Endothelial cell of umbilical vein (primary cell): ENCODE data around the gene KPNB1. TPM values are rescaled to one million over a fixed set of nuclear protein-coding genes. Genes with fewer than 3 reads are reported as not detected.

Experiments
- BruUV-seq: library from RNA; stranded (reverse); fragments of 400-500 nt; replicated peaks from 2 replicates; lab custom pipeline; 2021; lab: Mats Ljungman, UMichigan
- CTCF ChIA-PET: fragments of 300-600, 350-600 bp; sonication (Branson Sonifier 250); formaldehyde crosslinking; loops from one replicate; lab custom pipeline; 2021; ENCODE audit warnings: antibody characterized with exemption, inconsistent platforms; lab: Charles Lee
- POLR2A ChIA-PET: fragments of 300-600, 350-600 bp; sonication (Branson Sonifier 250); formaldehyde crosslinking; loops from one replicate; lab custom pipeline; 2021; ENCODE audit warnings: antibody characterized with exemption, inconsistent platforms; lab: Charles Lee
- DNase-seq: peaks from one replicate; pipeline ENCODE4 v3.0.0-alpha.2; 2011; ENCODE audit warnings: low read depth, low spot score
- FAIRE-seq: peaks from 2 replicates; lab custom pipeline; 2011; peaks lifted over from hg19 to GRCh38; lab: Jason Lieb, UNC
- H2AFZ ChIP-seq: 2 replicates; pipeline ENCODE4 v1.6.0; 2012; ENCODE audit warnings: low read depth, low read length, control low read depth, inconsistent platforms
- H3K27ac ChIP-seq: 2 replicates; pipeline ENCODE4 v1.5.1; 2011; ENCODE audit warnings: low read depth, mild to moderate bottlenecking, control low read depth, low read length, moderate library complexity; ENCODE audit not compliant: insufficient read depth
- H3K27me3 ChIP-seq, 2 experiments: 2 replicates each; pipeline versions ENCODE4 v1.6.0 to v1.6.1; 2011; ENCODE audit warnings: low read length in 2 of 2, mixed read lengths in 1 of 2; ENCODE audit not compliant: control insufficient read depth in 2 of 2, insufficient read depth in 2 of 2
- H3K36me3 ChIP-seq, 2 experiments: 2 replicates in 1 of 2; 3 replicates in 1 of 2; pipeline ENCODE4 v1.5.1; 2011; ENCODE audit warnings: low read length in 2 of 2, mild to moderate bottlenecking in 1 of 2, moderate library complexity in 1 of 2; ENCODE audit not compliant: control insufficient read depth in 2 of 2, insufficient read depth in 2 of 2; ENCODE audit errors: extremely low read depth in 1 of 2
- H3K4me1 ChIP-seq: 3 replicates; pipeline ENCODE4 v1.5.1; 2011; ENCODE audit warnings: mild to moderate bottlenecking, low read length; ENCODE audit not compliant: control insufficient read depth, insufficient read depth; ENCODE audit errors: extremely low read depth
- H3K4me2 ChIP-seq: 2 replicates; pipeline ENCODE4 v1.6.1; 2011; ENCODE audit warnings: low read length, control low read depth, mixed read lengths; ENCODE audit not compliant: insufficient read depth
- H3K4me3 ChIP-seq, 3 experiments: fragments of 200-600 bp in 1 of 3; sonication (generic), shearing (Covaris generic) in 1 of 3; replicated peaks in 1 of 3; 2 replicates each; pipeline ENCODE4 v1.5.1; 2011 to 2016; ENCODE audit warnings: control low read depth in 3 of 3, low read length in 3 of 3, mild to moderate bottlenecking in 2 of 3, inconsistent platforms in 1 of 3, low read depth in 1 of 3, moderate library complexity in 1 of 3; ENCODE audit not compliant: insufficient read depth in 1 of 3
- H3K79me2 ChIP-seq: 2 replicates; pipeline ENCODE4 v1.6.0; 2012; ENCODE audit warnings: low read length, inconsistent platforms; ENCODE audit not compliant: control insufficient read depth, insufficient read depth
- H3K9ac ChIP-seq: replicated peaks from 2 replicates; pipeline ENCODE3; 2011; ENCODE audit warnings: low read length, control low read depth; ENCODE audit not compliant: insufficient read depth; ENCODE audit errors: extremely low read depth
- H3K9me1 ChIP-seq: replicated peaks from 3 replicates; pipeline ENCODE4 v1.6.0; 2011; ENCODE audit warnings: mild to moderate bottlenecking, low read length; ENCODE audit not compliant: control insufficient read depth, insufficient read depth; ENCODE audit errors: extremely low read depth
- H3K9me3 ChIP-seq: replicated peaks from 2 replicates; pipeline ENCODE4 v1.5.1; 2012; ENCODE audit warnings: low read length, inconsistent platforms; ENCODE audit not compliant: control insufficient read depth, insufficient read depth
- H4K20me1 ChIP-seq: replicated peaks from 2 replicates; pipeline ENCODE3; 2011; ENCODE audit warnings: mild to moderate bottlenecking, low read length; ENCODE audit not compliant: control insufficient read depth, insufficient read depth; ENCODE audit errors: extremely low read depth
- CTCF ChIP-seq, 2 donors: IDR thresholded peaks; 1 replicate in 1 of 2; 2 replicates in 1 of 2; pipeline ENCODE4 v1.5.1; 2011; ENCODE audit warnings: low read length in 2 of 2, mild to moderate bottlenecking in 2 of 2, moderate library complexity in 2 of 2, control low read depth in 1 of 2, inconsistent platforms in 1 of 2, low read depth in 1 of 2; ENCODE audit not compliant: insufficient read depth in 1 of 2; ENCODE audit errors: extremely low read depth in 1 of 2
- EZH2 ChIP-seq: IDR thresholded peaks from 2 replicates; pipeline ENCODE4 v1.6.1; 2012; ENCODE audit warnings: borderline replicate concordance, low read depth, mild to moderate bottlenecking, moderate library complexity, low read length, inconsistent platforms; ENCODE audit not compliant: severe bottlenecking
- FOS ChIP-seq: IDR thresholded peaks from 2 replicates; pipeline ENCODE4 v1.6.1; 2011; ENCODE audit warnings: mild to moderate bottlenecking, low read length, moderate library complexity, borderline replicate concordance; ENCODE audit not compliant: insufficient read depth
- GATA2 ChIP-seq: IDR thresholded peaks from 2 replicates; pipeline ENCODE4 v1.7.0; 2011; ENCODE audit warnings: low read depth, mild to moderate bottlenecking, moderate library complexity, mixed read lengths, low read length; ENCODE audit not compliant: insufficient read length, insufficient read depth
- JUN ChIP-seq: IDR thresholded peaks from 2 replicates; pipeline ENCODE4 v1.6.1; 2011; ENCODE audit warnings: borderline replicate concordance, low read depth; ENCODE audit not compliant: insufficient read length, insufficient read depth
- MAX ChIP-seq: IDR thresholded peaks from 2 replicates; pipeline ENCODE4 v1.6.1; 2011; ENCODE audit not compliant: insufficient read depth, insufficient read length
- MYC ChIP-seq: IDR thresholded peaks from one replicate; pipeline ENCODE4 v1.6.1; 2011; ENCODE audit warnings: mild to moderate bottlenecking, low read depth, low read length
- POLR2A ChIP-seq: IDR thresholded peaks from 2 replicates; pipeline ENCODE4 v1.6.1; 2012; ENCODE audit warnings: low read depth, mild to moderate bottlenecking, control low read depth, low read length
- POLR2AphosphoS5 ChIP-seq: IDR thresholded peaks from 2 replicates; pipeline ENCODE4 v1.6.1; 2012; ENCODE audit warnings: low read depth, mild to moderate bottlenecking, control low read depth, low read length, moderate library complexity; ENCODE audit not compliant: insufficient read depth
- dilution Hi-C: fragments of 300-500 bp; cut with MboI; formaldehyde crosslinking; loops from one replicate; pipeline ENCODE4 v1.15.0; 2019; ENCODE audit warnings: low sequenced_read_pairs; ENCODE audit not compliant: extremely low pct_ligation_motif_present
- intact Hi-C: fragments of 100-400 bp; cut with micrococcal nuclease; formaldehyde crosslinking; loops from one replicate; pipeline ENCODE4 v1.10.0; 2022
- polyA plus RNA-seq, 4 experiments: library from polyadenylated mRNA; depleted of rRNA in 3 of 4; stranded (reverse) in 3 of 4; unstranded in 1 of 4; fragments of >200 nt; gene quantifications; 2 replicates each; pipeline versions ENCODE4 v1.2.1 to v1.2.3, GENCODE V29; 2011 to 2012; ENCODE audit warnings: missing spikeins in 1 of 4
- total RNA-seq: library from RNA; stranded (reverse); gene quantifications from 2 replicates; pipeline ENCODE4 v1.2.3, GENCODE V29; 2021

Gene KPNB1
- total and polyA plus RNA-seq, 2 donors (not counting 3 experiments of a cell fraction or from before 2014, with no cell fraction given) = 119 to 495 TPM

GRCh38 chr17:47712330-47713023 lies 62.8 kb downstream of the KPNB1 start:
- H3K27me3 ChIP-seq = no peaks in the 10 kb centered on the region
- no TSS peak for BruUV-seq
- no peaks in the 10 kb centered on the region for H3K4me1 ChIP-seq
- DNase-seq = no peak
- no peaks in the 10 kb centered on the region for H3K9me1 ChIP-seq
- H3K4me3 ChIP-seq = no peak overlapping the region
- no peak overlapping the region for H2AFZ ChIP-seq
- H3K79me2 ChIP-seq = no peaks in the 10 kb centered on the region
- intact Hi-C loops = no loop called here
- TF ChIP-seq POLR2AphosphoS5 = no peak
- no peak for TF ChIP-seq POLR2A
- no peak for TF ChIP-seq MYC
- no peak for TF ChIP-seq JUN
- no peak for TF ChIP-seq GATA2
- TF ChIP-seq MAX = no peak
- TF ChIP-seq CTCF (IDR thresholded peaks at IDR 0.05; ENCODE audit: extremely low read depth in 1 of 2, insufficient read depth in 1 of 2, low read depth in 1 of 2, low read length in 2 of 2) = no peak
- TF ChIP-seq EZH2 = no peak
- no peak for TF ChIP-seq FOS
- no peak for FAIRE-seq
- no peaks in the 10 kb centered on the region for H3K9me3 ChIP-seq
- peaks cover 0 to 15% of the 10 kb centered on the region in 2 experiments for H3K36me3 ChIP-seq
- no peak overlapping the region for H3K4me2 ChIP-seq
- no peaks in the 10 kb centered on the region for H4K20me1 ChIP-seq
- CTCF ChIA-PET = interaction anchor here (1.6 kb wide), 1 partner anchor 8 kb away, joined by 4 read pairs; no protein-coding TSS in a partner anchor
- no peak overlapping the region for H3K27ac ChIP-seq
- POLR2A ChIA-PET = no interaction called here
- dilution Hi-C loops = no loop called here
- H3K9ac ChIP-seq = no peak overlapping the region
